ENCODE results near the gene PRICKLE1.
"Not testable (repeated sequence)": the region's sequence is repeated elsewhere in the genome, so short reads cannot be mapped to it uniquely, and the experiment has no call there.

PRICKLE1 gene

DNA sequence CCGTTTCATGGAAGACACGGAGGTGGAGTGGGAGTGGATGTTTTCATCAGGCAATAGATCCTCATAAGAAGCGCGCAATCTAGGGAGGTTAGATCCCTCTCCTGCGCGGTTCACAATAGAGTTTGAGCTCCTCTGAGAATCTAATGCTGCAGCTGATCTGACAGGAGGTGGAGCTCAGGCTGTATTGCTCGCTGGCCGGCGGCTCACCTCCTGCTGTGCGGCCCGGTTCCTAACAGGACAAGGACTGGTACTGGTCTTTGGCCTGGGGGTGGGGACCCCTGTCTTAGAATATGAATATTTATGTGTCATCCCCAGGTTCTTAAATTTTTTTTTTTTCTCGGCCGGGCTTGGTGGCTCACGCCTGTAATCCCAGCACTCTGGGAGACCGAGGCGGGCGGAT lies 36.7 kb downstream of the PRICKLE1 start:
- no peak for DNase-seq

- DNase-seq = no peak
Measured at GRCh38 chr12:42550800-42551199, 38.7 kb downstream of the PRICKLE1 start.

DNA sequence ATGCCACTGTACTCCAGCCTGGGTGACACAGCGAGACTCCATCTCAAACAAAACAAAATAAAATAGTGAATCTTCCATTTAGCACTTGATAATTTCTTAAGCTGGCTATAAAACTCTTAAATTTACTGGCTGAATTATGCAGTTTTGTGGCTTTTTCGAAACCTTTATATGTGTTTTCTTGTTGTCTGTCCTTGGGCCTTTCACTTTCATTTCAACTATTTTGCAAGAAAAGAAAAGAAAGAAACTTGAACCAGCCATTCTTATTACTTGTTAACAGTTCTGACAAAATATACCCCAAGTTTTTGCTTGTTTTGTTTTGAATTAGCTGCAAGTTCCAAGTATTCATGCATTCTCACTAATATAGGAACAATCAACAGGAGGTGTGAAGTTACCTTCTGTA lies 42.8 kb downstream of the PRICKLE1 start:
- no peak for DNase-seq

DNA sequence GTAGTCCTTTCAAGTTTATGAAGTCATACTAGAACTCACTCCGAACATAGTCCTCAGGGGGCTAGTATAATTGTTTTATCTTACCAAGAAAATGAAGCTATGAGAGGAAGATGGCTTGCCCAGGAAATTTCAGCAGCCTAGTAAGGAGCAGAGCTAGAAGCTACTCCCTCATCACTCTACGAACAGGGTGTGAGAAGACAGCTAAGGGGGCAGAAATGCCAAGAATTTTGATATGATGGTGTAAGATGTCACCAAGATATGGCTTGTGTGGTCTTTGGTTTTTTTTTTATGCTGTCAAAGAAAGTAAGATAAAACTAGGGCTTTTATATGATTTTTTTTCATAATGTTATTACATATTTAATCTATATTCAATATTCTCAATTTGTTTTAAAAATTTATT lies 47.6 kb downstream of the PRICKLE1 start:
- no peak for DNase-seq

GRCh38 chr12:42541308-42541707 lies 48.2 kb downstream of the PRICKLE1 start:
- not testable (repeated sequence) for DNase-seq

GRCh38 chr12:42539696-42540095 lies 49.9 kb downstream of the PRICKLE1 start:
- DNase-seq = no peak

DNA sequence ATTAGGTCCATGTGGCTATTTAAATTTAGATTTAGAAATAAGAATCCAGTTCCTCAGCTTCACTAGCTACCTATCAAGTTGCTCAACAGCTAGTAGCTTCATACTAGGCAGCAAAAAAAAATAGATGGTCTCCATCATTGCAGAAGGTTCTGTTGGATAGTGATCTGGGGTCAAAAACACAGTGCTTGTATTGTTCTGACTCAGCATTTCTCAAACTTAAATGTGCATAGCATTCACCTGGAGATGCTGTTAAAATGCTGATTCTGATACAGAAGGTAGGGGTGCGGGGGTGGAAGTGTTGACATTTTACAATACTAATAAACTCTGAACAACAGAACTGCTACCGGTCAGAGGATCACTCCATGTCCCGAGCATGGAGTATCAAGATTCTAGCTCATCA lies 51.3 kb downstream of the PRICKLE1 start:
- no peak for DNase-seq

DNA sequence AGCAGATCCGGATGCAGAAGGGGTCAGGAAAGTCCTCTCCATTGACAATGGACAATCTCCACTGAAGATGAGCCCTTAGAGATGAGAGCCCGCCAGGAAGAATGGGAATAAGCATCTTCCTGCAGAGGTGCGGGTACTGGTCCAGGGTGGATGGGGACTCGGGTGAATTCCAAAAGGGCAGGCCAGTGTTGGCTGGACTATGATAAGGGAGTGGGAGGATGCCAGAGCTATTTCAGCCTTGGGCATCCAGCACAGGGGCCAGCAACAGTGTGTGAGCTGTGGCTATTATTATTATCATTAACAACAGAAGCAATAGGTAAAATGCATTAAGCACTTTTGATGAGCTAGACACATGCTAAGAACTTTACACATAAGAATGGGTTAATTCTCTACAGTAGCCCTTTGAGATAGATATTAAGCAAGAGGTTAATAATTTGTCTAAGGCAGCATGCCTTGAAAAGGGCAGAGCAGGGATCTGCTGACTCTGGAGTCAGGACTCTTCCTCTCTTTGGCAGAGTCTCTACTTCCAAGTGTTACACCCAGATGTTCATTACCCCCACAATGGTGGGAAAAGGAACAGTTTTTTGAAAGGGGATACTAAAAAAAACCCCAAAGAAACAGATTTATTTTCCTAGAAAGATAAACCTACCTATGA lies 55.2 kb downstream of the PRICKLE1 start:
- no peak for DNase-seq

DNA sequence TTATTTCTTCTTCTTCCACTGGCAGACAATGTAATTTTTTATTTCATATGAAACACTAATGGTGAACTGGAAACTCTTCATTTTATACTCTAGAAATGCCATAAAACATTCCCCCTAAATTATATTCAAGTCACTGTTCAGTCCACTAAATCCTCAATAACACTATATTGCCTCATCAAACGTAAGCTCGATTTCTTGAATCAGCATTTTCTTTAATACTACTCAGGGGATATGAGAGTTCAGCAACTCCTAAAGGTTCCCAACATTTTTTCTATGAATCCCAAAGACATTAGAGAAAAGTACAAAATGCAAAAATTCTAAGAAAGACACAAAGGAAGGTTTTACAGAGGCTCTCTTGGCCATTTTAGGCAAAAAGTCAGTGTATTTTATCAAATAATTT lies 59.3 kb downstream of the PRICKLE1 start:
- no peak for DNase-seq

GRCh38 chr12:42525444-42525843 lies 64.1 kb downstream of the PRICKLE1 start:
- DNase-seq = no peak

DNA sequence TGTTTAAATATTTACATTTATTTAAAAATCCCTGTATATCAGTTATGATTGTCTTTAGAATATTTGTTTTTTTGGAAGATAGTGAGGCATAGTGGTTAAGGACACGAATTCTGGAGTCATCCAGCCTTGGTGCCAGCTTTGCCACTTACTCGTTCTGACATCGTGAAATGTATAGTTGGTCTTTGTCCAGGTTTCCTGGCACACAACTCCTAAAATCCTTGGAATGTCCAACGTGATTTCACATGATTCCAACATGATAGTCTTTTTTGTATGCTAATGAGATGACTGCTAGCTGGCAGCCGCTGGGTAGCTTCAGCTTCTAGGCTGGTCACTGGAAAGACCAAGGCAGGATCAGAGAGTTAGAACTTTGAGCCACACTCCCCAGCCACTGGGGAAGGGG lies 64.8 kb downstream of the PRICKLE1 start:
- no peak for DNase-seq

DNA sequence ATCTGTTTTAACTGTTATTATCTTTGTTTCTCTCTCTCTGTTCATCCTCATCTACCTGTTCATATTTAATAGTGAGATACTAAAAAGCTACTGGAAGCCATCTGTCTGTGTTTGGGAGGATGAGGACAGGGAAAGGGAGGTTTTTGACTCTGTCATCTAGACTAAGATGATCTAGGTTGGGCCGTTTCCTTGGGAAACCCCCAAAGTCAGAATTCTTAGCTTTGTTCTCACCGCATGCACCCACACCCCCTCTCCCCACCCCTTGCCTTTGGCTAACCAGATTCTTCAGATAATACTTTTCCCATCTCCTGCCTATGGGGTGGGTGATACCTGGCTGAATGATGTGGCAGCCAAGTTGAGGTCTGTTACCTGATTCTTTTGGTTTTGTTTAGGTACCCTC lies 73.0 kb downstream of the PRICKLE1 start:
- DNase-seq = no peak

DNA sequence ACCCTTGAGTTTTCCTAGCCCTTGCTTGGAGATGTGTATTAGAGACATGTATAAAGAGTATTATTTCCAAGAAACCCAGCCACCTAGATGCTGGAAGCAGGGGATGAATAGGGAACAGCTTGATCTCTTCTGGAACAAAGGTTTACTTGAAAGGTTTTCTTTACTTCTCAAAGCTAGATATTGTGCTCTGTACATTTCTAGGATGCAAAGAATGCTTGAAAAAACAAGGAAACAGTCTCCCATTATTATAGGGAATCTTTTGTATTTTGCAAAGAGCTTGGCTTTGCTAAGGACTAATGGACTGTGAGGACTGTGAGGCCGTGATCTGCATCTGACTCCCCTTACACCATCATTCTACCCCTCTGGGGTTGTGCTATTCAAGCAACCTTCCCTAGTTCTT lies 77.9 kb downstream of the PRICKLE1 start:
- no peak for DNase-seq

- DNase-seq = no peak
Measured at GRCh38 chr12:42510823-42511222, 78.7 kb downstream of the PRICKLE1 start.

DNA sequence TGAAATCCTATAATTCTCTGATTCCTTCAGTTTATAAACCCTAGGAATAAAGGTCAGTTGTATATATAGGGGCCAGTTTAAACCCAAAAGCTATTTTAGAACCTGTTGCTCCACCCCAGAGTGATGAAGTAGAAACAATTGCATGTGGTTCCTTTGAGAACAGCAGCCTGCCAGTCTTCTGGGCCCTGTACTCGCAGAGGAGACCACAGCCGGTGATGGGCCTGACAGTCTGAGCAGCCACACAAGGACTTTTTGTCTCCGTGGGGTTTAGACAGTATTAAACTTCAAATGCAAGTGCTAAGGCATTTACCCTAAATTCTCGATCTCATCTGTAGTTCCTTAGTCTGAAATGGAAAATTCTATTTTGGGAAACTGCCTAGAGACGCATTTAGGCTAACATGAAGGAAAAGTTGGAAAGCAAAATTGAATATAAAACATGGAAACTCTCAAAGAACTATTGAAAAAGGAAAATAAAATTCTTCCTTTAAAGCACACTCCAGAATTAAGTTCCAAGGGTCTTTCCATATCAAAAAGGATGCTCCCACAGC lies 80.6 kb downstream of the PRICKLE1 start:
- DNase-seq = no peak

GRCh38 chr12:42507565-42507964 lies 82.0 kb downstream of the PRICKLE1 start:
- DNase-seq = no peak

- DNase-seq = no peak
Measured at GRCh38 chr12:42507081-42507480, 82.5 kb downstream of the PRICKLE1 start.

- DNase-seq = no peak
Measured at GRCh38 chr12:42504049-42504448, 85.5 kb downstream of the PRICKLE1 start.

DNA sequence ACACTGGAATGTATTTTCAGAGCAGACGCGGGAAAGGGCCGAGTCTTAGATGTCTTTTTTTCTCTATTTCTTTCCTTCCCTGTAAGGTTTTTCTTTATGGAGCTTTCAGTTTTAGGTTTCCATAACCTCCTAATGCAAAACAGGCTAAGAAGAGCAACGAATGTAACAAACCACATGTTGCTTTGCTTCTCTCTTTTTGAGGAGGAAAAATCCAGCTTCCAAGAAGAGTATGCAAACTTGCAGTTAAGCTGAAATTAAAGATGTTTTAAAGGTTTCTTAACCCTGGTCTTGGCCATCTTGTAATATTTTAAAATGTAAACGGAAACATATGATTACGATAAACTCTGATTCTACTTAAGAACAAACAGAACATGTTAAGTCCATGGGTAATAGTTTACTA lies 86.9 kb downstream of the PRICKLE1 start:
- no peak for DNase-seq

DNA sequence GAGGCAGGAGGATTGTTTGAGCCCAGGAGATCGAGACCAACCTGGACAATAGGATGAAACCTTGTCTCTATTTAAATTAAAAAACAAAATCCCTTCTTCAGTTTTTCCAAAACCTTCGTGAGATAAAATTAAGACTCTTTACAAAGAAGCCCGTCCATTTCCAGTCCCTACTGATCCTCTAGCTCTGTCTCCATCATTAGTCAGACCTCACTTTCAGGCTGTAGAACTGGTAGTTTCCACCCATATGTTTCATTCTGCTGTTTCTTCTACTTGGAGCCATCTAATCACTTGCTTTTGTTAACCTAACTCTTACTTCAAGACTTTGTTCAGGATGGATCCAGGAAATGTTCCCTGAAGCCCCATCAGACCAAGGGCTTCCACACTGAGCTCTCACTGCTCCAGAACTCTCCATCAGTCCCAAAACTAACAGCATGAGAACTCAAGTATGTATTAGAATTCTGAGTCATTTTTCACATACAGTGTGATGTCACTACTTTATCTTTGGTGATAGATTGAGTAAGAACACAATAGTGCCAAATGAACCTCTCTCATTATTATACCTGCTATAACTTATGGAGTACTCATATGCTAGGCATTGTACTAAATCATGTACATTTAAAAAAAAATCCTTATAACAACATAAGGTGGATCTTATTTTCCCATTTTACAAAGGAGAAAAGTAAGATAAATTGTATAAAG lies 90.8 kb downstream of the PRICKLE1 start:
- no peak for DNase-seq

DNA sequence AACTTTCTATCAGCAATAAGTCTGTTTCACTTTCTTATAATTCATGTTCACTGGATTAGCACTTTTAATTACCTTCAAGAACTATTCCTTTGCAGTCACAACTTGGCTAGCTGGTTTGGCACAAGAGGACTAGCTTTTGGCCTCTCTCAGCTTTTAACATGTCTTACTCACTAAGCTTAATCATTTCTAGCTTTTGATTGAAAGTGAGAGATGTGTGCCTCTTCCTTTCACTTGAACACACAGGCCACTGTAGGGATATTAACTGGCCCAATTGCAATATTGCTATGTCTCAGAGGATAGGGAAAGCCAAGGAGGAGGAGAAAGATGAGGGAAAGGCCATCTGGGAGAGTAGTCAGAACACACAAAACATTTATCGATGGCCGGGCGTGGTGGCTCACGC lies 92.7 kb downstream of the PRICKLE1 start:
- DNase-seq = no peak

GRCh38 chr12:42495244-42495643 lies 94.3 kb downstream of the PRICKLE1 start:
- no peak for DNase-seq

DNA sequence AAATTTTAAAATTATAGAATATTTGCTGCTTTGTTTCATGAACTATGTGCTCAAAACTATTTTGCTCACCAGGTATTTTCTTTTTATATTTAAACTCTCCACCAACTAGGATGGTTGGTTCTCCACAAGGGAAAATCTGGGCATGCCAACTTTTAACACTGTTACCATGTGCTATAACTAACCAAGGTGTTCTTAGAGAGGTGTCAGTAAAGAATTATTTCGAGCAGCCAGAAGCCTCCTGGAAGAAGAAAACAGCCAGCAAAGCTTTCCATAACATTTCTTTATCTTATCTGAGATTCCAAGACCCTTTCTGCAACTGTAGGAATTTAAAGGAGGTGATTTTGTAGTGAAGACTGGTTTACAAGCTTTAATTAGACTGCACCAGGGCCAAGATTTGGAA lies 97.3 kb downstream of the PRICKLE1 start:
- no peak for DNase-seq

DNA sequence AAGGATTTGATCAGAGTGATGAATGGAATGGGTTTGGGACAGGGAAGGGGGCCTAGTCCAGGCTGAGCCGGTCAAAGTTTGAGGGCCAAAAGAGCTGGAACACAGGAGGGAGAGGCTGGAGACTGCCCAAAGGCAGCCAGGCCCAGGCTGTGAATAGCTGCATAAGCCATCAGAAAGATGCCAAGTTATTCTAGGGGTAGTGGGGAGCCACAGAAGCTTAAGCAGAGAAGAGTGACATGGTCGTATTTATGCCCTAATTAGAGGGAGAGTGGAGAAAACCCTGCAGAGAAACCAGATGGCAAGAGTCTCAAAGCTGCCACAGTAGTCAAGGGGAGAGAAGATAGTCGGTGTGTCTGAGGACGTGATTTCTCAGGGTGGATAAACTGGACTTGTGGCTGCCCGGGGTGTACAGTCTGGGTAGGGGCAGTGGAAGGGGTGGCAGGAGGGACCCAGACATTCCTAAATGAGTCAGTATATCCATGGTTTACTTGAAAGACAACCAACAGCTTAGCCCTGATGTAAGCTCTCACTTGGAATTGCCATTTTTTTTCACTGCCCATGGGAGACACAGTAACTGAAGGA lies 99.2 kb downstream of the PRICKLE1 start:
- DNase-seq = no peak

Data from NCI-H1436 treated with DMSO at 0.1 percent for 48 hours (cell line).